GM23338 (cell line): ENCODE results near the gene MACF1. TPM values are rescaled to one million over a fixed set of nuclear protein-coding genes. Genes with fewer than 3 reads are reported as not detected.

Source experiments
- ATAC-seq: fragments of 200-7000 bp; cut with Tn5 transposase; 3 replicates; pipeline ENCODE4 v1.9.1; 2020
- DNase-seq: peaks from one replicate; pipeline ENCODE4 v3.0.0-alpha.2; 2015; ENCODE audit warnings: low spot score
- H2AFZ ChIP-seq: fragments of 200-600 bp; sonication (generic); 2 replicates; pipeline ENCODE4 v1.8.0; 2016; ENCODE audit warnings: antibody characterized with exemption, mild to moderate bottlenecking, moderate library complexity
- H3F3A ChIP-seq: fragments of 200-600 bp; sonication (generic); replicated peaks from 2 replicates; pipeline ENCODE4 v1.8.0; 2017; ENCODE audit warnings: antibody characterized with exemption, mixed run types, low read depth
- H3K27ac ChIP-seq: fragments of 200-600 bp; sonication (generic); 2 replicates; pipeline ENCODE4 v1.6.1; 2016; ENCODE audit warnings: low read depth
- H3K27me3 ChIP-seq: fragments of 200-600 bp; sonication (generic); 2 replicates; pipeline ENCODE4 v1.8.0; 2016; ENCODE audit warnings: mild to moderate bottlenecking, mixed run types, moderate library complexity; ENCODE audit not compliant: insufficient read depth
- H3K36me3 ChIP-seq: fragments of 200-600 bp; sonication (generic); 2 replicates; pipeline ENCODE4 v1.8.0; 2016; ENCODE audit warnings: mild to moderate bottlenecking; ENCODE audit not compliant: insufficient read depth
- H3K4me1 ChIP-seq: fragments of 200-600 bp; sonication (generic); 2 replicates; pipeline ENCODE4 v1.8.0; 2016; ENCODE audit warnings: mild to moderate bottlenecking, moderate library complexity; ENCODE audit not compliant: insufficient read depth
- H3K4me2 ChIP-seq: fragments of 200-600 bp; sonication (generic); 2 replicates; pipeline ENCODE4 v1.7.1; 2017; ENCODE audit warnings: mixed run types
- H3K4me3 ChIP-seq: fragments of 200-600 bp; sonication (generic); 2 replicates; pipeline ENCODE4 v1.6.1; 2016; ENCODE audit warnings: mixed run types
- H3K79me2 ChIP-seq: fragments of 200-600 bp; sonication (generic); replicated peaks from 2 replicates; pipeline ENCODE4 v1.8.0; 2017; ENCODE audit warnings: mild to moderate bottlenecking; ENCODE audit not compliant: insufficient read depth
- H3K9me2 ChIP-seq: fragments of 200-600 bp; sonication (generic); 2 replicates; pipeline ENCODE4 v1.8.0; 2017; ENCODE audit not compliant: insufficient read depth
- H4K20me1 ChIP-seq: fragments of 200-600 bp; sonication (generic); replicated peaks from 2 replicates; pipeline ENCODE4 v1.8.0; 2017; ENCODE audit warnings: mild to moderate bottlenecking; ENCODE audit not compliant: insufficient read depth
- H3K27ac Mint-ChIP-seq: 2 replicates; pipeline ENCODE4 v1.8.0; 2020; ENCODE audit warnings: inconsistent platforms, mild to moderate bottlenecking, moderate library complexity, mixed read lengths
- H3K27me3 Mint-ChIP-seq: 3 replicates; pipeline ENCODE4 v1.8.0; 2022; ENCODE audit warnings: low read depth, mild to moderate bottlenecking, moderate library complexity, mixed read lengths, inconsistent platforms; ENCODE audit not compliant: insufficient read depth, poor library complexity
- H3K36me3 Mint-ChIP-seq: 3 replicates; pipeline ENCODE4 v1.8.0; 2021; ENCODE audit warnings: low read depth, mild to moderate bottlenecking, inconsistent platforms, moderate library complexity, mixed read lengths
- H3K4me1 Mint-ChIP-seq: 3 replicates; pipeline ENCODE4 v1.8.0; 2020; ENCODE audit warnings: mild to moderate bottlenecking, inconsistent platforms, mixed read lengths
- H3K4me3 Mint-ChIP-seq: 3 replicates; pipeline ENCODE4 v1.8.0; 2021; ENCODE audit warnings: moderate library complexity, mild to moderate bottlenecking, inconsistent platforms, mixed read lengths
- H3K9me3 Mint-ChIP-seq: 3 replicates; pipeline ENCODE4 v1.8.0; 2020; ENCODE audit warnings: moderate library complexity, mild to moderate bottlenecking, inconsistent platforms, mixed read lengths
- CREB1 ChIP-seq: fragments of 250-450 bp; sonication (Bioruptor Pico); IDR thresholded peaks from 2 replicates; pipeline ENCODE4 v1.5.0; 2020; ENCODE audit warnings: low read depth, mild to moderate bottlenecking, moderate library complexity
- CTCF ChIP-seq, 2 experiments: fragments of 200-600 bp in 1 of 2; sonication (generic) in 1 of 2; conservative IDR thresholded peaks; 2 replicates each; pipeline versions ENCODE4 v1.5.1 to v1.6.1; 2016 to 2017; ENCODE audit warnings: antibody characterized with exemption in 2 of 2, low read depth in 2 of 2, mild to moderate bottlenecking in 2 of 2, moderate library complexity in 1 of 2
- ETS1 ChIP-seq: IDR thresholded peaks from 2 replicates; pipeline ENCODE4 v1.6.1; 2016; ENCODE audit warnings: antibody characterized with exemption
- EZH2 ChIP-seq: fragments of 200-600 bp; sonication (generic); IDR thresholded peaks from one replicate; pipeline ENCODE4 v1.8.0; 2017; ENCODE audit warnings: antibody characterized with exemption, mild to moderate bottlenecking, low read depth; ENCODE audit not compliant: unreplicated experiment
- EZH2phosphoT487 ChIP-seq: fragments of 200-600 bp; sonication (generic); IDR thresholded peaks from one replicate; pipeline ENCODE4 v1.8.1; 2018; ENCODE audit warnings: antibody characterized with exemption; ENCODE audit not compliant: unreplicated experiment
- JUNB ChIP-seq: IDR thresholded peaks from one replicate; pipeline ENCODE4 v1.6.1; 2016; ENCODE audit warnings: antibody characterized with exemption; ENCODE audit not compliant: unreplicated experiment
- NANOG ChIP-seq: IDR thresholded peaks from 2 replicates; pipeline ENCODE4 v1.6.1; 2016; ENCODE audit warnings: antibody characterized with exemption, borderline replicate concordance
- POLR2AphosphoS5 ChIP-seq: IDR thresholded peaks from 2 replicates; pipeline ENCODE4 v1.6.1; 2016; ENCODE audit warnings: antibody characterized with exemption, low read depth
- REST ChIP-seq: IDR thresholded peaks from one replicate; pipeline ENCODE4 v1.6.1; 2018; ENCODE audit warnings: antibody characterized with exemption; ENCODE audit not compliant: unreplicated experiment
- STAT1 ChIP-seq: IDR thresholded peaks from one replicate; pipeline ENCODE4 v1.6.1; 2016; ENCODE audit warnings: antibody characterized with exemption; ENCODE audit not compliant: unreplicated experiment
- ZNF114 ChIP-seq: fragments of 250-450 bp; sonication (Bioruptor Pico); IDR thresholded peaks from 2 replicates; pipeline ENCODE4 v1.5.0; 2020; ENCODE audit warnings: mild to moderate bottlenecking, moderate library complexity
- polyA plus RNA-seq: library from polyadenylated mRNA; unstranded; fragments of >200 nt; fragmentation: Nextera tagmentation; extraction: Ambion mirVana; gene quantifications from 2 replicates; pipeline ENCODE4 v1.2.1, GENCODE V29; 2016
- total RNA-seq: library from RNA; depleted of rRNA; stranded (reverse); fragments of >200 nt; shearing (Covaris generic); gene quantifications from 2 replicates; pipeline ENCODE4 v1.2.3, GENCODE V29; 2014

Gene MACF1
- total and polyA plus RNA-seq, 2 experiments from 2014 or later = 104 to 399 TPM

GRCh38 chr1:39363267-39363666, 158.8 kb downstream of the MACF1 start:
- Histone ChIP-seq H3K36me3 (peaks cover 42% of the 10 kb centered on the region), H3K27ac (no peak overlapping the region), H3K4me2 (no peak overlapping the region), H3K4me1 (no peaks in the 10 kb centered on the region), H4K20me1 (peaks cover 12% of the 10 kb centered on the region; the same call in 1 of the 2 replicates), H3K9me2 (no peaks in the 10 kb centered on the region), H3K27me3 (no peaks in the 10 kb centered on the region), H3K79me2 (no peaks in the 10 kb centered on the region), H2AFZ (no peak overlapping the region), H3K4me3 (no peak overlapping the region), H3F3A (no peaks in the 10 kb centered on the region)
- TF ChIP-seq ZNF114 (CRISPR knock-in tag) (no peak), EZH2phosphoT487 (no peak), EZH2 (no peak), CREB1 (CRISPR knock-in tag) (no peak), STAT1 (no peak), CTCF (conservative IDR thresholded peaks at IDR 0.05; ENCODE audit: low read depth in 2 of 2) (no peak), ETS1 (no peak), NANOG (no peak), REST (no peak), JUNB (no peak)
- ATAC-seq = no peak
- Mint-ChIP-seq H3K9me3 (no peaks in the 10 kb centered on the region), H3K4me1 (no peaks in the 10 kb centered on the region), H3K27ac (no peak overlapping the region), H3K36me3 (peaks cover 64% of the 10 kb centered on the region), H3K27me3 (no peaks in the 10 kb centered on the region), H3K4me3 (no peak overlapping the region)
- DNase-seq = no peak

- DNase-seq (no peak), ATAC-seq (no peak)
- H3K4me3 ChIP-seq = no peak overlapping the region
- no peaks in the 10 kb centered on the region for H3K27me3 ChIP-seq
- H3K79me2 ChIP-seq = no peaks in the 10 kb centered on the region
- H3K27ac ChIP-seq = no peak overlapping the region
- Mint-ChIP-seq H3K36me3 (peaks cover 68% of the 10 kb centered on the region), H3K27me3 (peaks cover 6% of the 10 kb centered on the region), H3K4me1 (no peaks in the 10 kb centered on the region), H3K27ac (0 out of 2 replicates have a peak overlapping the region, but pooled peaks have one; percentile 18), H3K4me3 (no peak overlapping the region), H3K9me3 (no peaks in the 10 kb centered on the region)
- no peak overlapping the region for H3K4me2 ChIP-seq
- no peaks in the 10 kb centered on the region for H3K9me2 ChIP-seq
- no peak overlapping the region for H2AFZ ChIP-seq
- no peaks in the 10 kb centered on the region for H3K4me1 ChIP-seq
- 0 out of 2 replicates have a peak, but pooled peaks cover 8% of the 10 kb centered on the region for H4K20me1 ChIP-seq
- no peaks in the 10 kb centered on the region for H3F3A ChIP-seq
- peaks cover 41% of the 10 kb centered on the region for H3K36me3 ChIP-seq
- TF ChIP-seq POLR2AphosphoS5 (no peak), EZH2phosphoT487 (no peak), JUNB (no peak), STAT1 (no peak), CREB1 (CRISPR knock-in tag) (no peak), EZH2 (no peak), REST (no peak), CTCF (conservative IDR thresholded peaks at IDR 0.05; ENCODE audit: low read depth in 2 of 2) (no peak), ZNF114 (CRISPR knock-in tag) (no peak)
Observed at GRCh38 chr1:39368045-39368444, 163.6 kb downstream of the MACF1 start.
